Measurements from ENCODE around the gene NCK2. TPM values are rescaled to one million over a fixed set of nuclear protein-coding genes. Genes with fewer than 3 reads are reported as not detected.

The NCK2 gene
- total and polyA plus RNA-seq, 2 of the 13 experiments (the other 11 are each of a cell fraction or from before 2014, with no cell fraction given), result 14.8 to 23.5 TPM

GRCh38 chr2:105888625-105889024 is 143.9 kb downstream of the NCK2 start (continued):
- no peak for TF ChIP-seq MBD4 (IDR thresholded peaks at IDR 0.05; ENCODE audit: borderline replicate concordance, low read length)
- TF ChIP-seq SETDB1 (CRISPR knock-in tag; IDR thresholded peaks at IDR 0.05; ENCODE audit: borderline replicate concordance), result 0 out of 2 replicates have a peak, but pooled peaks have one; percentile 33
- TF ChIP-seq CEBPG (CRISPR knock-in tag; IDR thresholded peaks at IDR 0.05), result no peak
- peak; percentile 70; the same call in 1 of the 2 replicates for TF ChIP-seq RAD21 (CRISPR knock-in tag; IDR thresholded peaks at IDR 0.05)
- no peak for TF ChIP-seq ZNF766 (CRISPR knock-in tag; IDR thresholded peaks at IDR 0.05; ENCODE audit: borderline replicate concordance)
- 0 out of 2 replicates have a peak, but pooled peaks have one; percentile 26 for TF ChIP-seq ZMYM4 (CRISPR knock-in tag; IDR thresholded peaks at IDR 0.05)
- TF ChIP-seq ATM (IDR thresholded peaks at IDR 0.05; ENCODE audit: borderline replicate concordance), result no peak
- no peak for TF ChIP-seq JUND (CRISPR knock-in tag; IDR thresholded peaks at IDR 0.05)
- no peak for TF ChIP-seq ZNF382 (CRISPR knock-in tag; IDR thresholded peaks at IDR 0.05; ENCODE audit: borderline replicate concordance)
- TF ChIP-seq ZUFSP (CRISPR knock-in tag; IDR thresholded peaks at IDR 0.05; ENCODE audit: borderline replicate concordance), result no peak
- TF ChIP-seq ZNF546 (CRISPR knock-in tag; conservative IDR thresholded peaks at IDR 0.05), result no peak
- TF ChIP-seq CERS6 (CRISPR knock-in tag; IDR thresholded peaks at IDR 0.05), result no peak
- TF ChIP-seq ARID4A (CRISPR knock-in tag; IDR thresholded peaks at IDR 0.05; ENCODE audit: borderline replicate concordance), result 0 out of 2 replicates have a peak, but pooled peaks have one; percentile 15
- peak; percentile 68; the same call in 1 of the 2 replicates for TF ChIP-seq ZNF280D (CRISPR knock-in tag; IDR thresholded peaks at IDR 0.05)
- peak; percentile 36; the same call in 1 of the 2 replicates for TF ChIP-seq SMC3 (IDR thresholded peaks at IDR 0.05; ENCODE audit: low read length)
- no peak for TF ChIP-seq ZNF629 (CRISPR knock-in tag; conservative IDR thresholded peaks at IDR 0.05)
- TF ChIP-seq FLYWCH1 (CRISPR knock-in tag; IDR thresholded peaks at IDR 0.05), result 0 out of 2 replicates have a peak, but pooled peaks have one; percentile 47

All from HepG2 (cell line).